Testis (tissue), 2 donors: Measurements from ENCODE around the gene C17orf100.

Source experiments
- POLR2A ChIP-seq: fragments of 450-650 bp; IDR thresholded peaks from one replicate; pipeline ENCODE4 v1.6.1; 2017; ENCODE audit warnings: antibody characterized with exemption, mild to moderate bottlenecking, moderate library complexity
- TF ChIP-seq, protein P1 (sequence below), 3 experiments: fragments of 450-650 bp in 2 of 3; fragments of 200-600 bp in 1 of 3; sonication (generic) in 1 of 3; IDR thresholded peaks; one replicate each; pipeline ENCODE4 v1.5.1; 2016 to 2019; ENCODE audit warnings: antibody characterized with exemption in 3 of 3, mild to moderate bottlenecking in 2 of 3, moderate library complexity in 1 of 3

DNA sequence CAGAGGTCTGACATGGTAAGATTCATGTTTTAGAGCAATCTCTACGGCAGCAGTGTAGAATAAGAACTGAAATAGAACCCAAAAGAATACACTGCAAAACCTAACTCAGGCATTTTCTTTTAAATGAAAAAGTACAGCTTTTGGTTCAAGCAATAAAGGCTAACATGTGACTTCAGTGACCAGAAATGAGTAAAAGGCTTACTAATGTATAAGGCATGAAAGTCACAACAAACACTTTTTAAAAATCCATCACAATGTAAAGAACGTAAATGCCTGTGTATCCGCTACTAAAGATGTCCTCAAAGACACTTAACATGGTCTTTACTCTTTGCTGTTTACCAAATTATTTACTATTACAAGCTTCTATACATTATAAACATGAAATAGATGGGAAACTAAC, 27.6 kb upstream of the C17orf100 start:
- TF ChIP-seq, protein P1, sequence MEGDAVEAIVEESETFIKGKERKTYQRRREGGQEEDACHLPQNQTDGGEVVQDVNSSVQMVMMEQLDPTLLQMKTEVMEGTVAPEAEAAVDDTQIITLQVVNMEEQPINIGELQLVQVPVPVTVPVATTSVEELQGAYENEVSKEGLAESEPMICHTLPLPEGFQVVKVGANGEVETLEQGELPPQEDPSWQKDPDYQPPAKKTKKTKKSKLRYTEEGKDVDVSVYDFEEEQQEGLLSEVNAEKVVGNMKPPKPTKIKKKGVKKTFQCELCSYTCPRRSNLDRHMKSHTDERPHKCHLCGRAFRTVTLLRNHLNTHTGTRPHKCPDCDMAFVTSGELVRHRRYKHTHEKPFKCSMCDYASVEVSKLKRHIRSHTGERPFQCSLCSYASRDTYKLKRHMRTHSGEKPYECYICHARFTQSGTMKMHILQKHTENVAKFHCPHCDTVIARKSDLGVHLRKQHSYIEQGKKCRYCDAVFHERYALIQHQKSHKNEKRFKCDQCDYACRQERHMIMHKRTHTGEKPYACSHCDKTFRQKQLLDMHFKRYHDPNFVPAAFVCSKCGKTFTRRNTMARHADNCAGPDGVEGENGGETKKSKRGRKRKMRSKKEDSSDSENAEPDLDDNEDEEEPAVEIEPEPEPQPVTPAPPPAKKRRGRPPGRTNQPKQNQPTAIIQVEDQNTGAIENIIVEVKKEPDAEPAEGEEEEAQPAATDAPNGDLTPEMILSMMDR (IDR thresholded peaks at IDR 0.05), result no peak
- no peak for TF ChIP-seq POLR2A
